ENCODE data around the gene ZNF362.
"Not testable (repeated sequence)": the region's sequence is repeated elsewhere in the genome, so short reads cannot be mapped to it uniquely, and the experiment has no call there.

ZNF362 gene

GRCh38 chr1:33235521-33235920, 20.8 kb upstream of the ZNF362 start:
- DNase-seq (ENCODE audit: low read depth) = no peak
- no peak overlapping the region for H3K4me3 ChIP-seq (ENCODE audit: low read depth, low read length)
- TF ChIP-seq CTCF (conservative IDR thresholded peaks at IDR 0.05; ENCODE audit: low read depth, low read length) = no peak

GRCh38 chr1:33236498-33236897, 19.8 kb upstream of the ZNF362 start:
- DNase-seq (ENCODE audit: low read depth) = no peak
- no peak overlapping the region for H3K4me3 ChIP-seq (ENCODE audit: low read depth, low read length)
- TF ChIP-seq CTCF (conservative IDR thresholded peaks at IDR 0.05; ENCODE audit: low read depth, low read length) = no peak

GRCh38 chr1:33237579-33237978, 18.7 kb upstream of the ZNF362 start:
- H3K4me3 ChIP-seq (ENCODE audit: low read depth, low read length) = no peak overlapping the region
- no peak for TF ChIP-seq CTCF (conservative IDR thresholded peaks at IDR 0.05; ENCODE audit: low read depth, low read length)
- no peak for DNase-seq (ENCODE audit: low read depth)

GRCh38 chr1:33238194-33238724, 18.0 kb upstream of the ZNF362 start:
- not testable (repeated sequence) for DNase-seq (ENCODE audit: low read depth); H3K4me3 ChIP-seq (ENCODE audit: low read depth, low read length)

GRCh38 chr1:33239410-33239809, 16.9 kb upstream of the ZNF362 start:
- not testable (repeated sequence) for H3K4me3 ChIP-seq (ENCODE audit: low read depth, low read length); DNase-seq (ENCODE audit: low read depth)

GRCh38 chr1:33241866-33242265, 14.4 kb upstream of the ZNF362 start:
- no peak overlapping the region for H3K4me3 ChIP-seq (ENCODE audit: low read depth, low read length)
- no peak for TF ChIP-seq CTCF (conservative IDR thresholded peaks at IDR 0.05; ENCODE audit: low read depth, low read length)
- no peak for DNase-seq (ENCODE audit: low read depth)

GRCh38 chr1:33242652-33243051, 13.6 kb upstream of the ZNF362 start:
- H3K4me3 ChIP-seq (ENCODE audit: low read depth, low read length) = no peak overlapping the region
- DNase-seq (ENCODE audit: low read depth) = no peak
- TF ChIP-seq CTCF (conservative IDR thresholded peaks at IDR 0.05; ENCODE audit: low read depth, low read length) = no peak

- H3K4me3 ChIP-seq (ENCODE audit: low read depth, low read length) = no peak overlapping the region
- no peak for DNase-seq (ENCODE audit: low read depth)
These were observed 12.0 kb upstream of the ZNF362 start for GRCh38 chr1:33244143-33244808.

More at GRCh38 chr1:33244143-33244808, 12.0 kb upstream of the ZNF362 start:
- TF ChIP-seq CTCF (conservative IDR thresholded peaks at IDR 0.05; ENCODE audit: low read depth, low read length) = no peak
